ENCODE results near the gene RLF. TPM values are rescaled to one million over a fixed set of nuclear protein-coding genes. Genes with fewer than 3 reads are reported as not detected.

The RLF gene
- total and polyA plus RNA-seq, 2 of the 8 experiments (the other 6 are each of a cell fraction or from before 2014, with no cell fraction given), result 4.2 to 18.0 TPM

DNA sequence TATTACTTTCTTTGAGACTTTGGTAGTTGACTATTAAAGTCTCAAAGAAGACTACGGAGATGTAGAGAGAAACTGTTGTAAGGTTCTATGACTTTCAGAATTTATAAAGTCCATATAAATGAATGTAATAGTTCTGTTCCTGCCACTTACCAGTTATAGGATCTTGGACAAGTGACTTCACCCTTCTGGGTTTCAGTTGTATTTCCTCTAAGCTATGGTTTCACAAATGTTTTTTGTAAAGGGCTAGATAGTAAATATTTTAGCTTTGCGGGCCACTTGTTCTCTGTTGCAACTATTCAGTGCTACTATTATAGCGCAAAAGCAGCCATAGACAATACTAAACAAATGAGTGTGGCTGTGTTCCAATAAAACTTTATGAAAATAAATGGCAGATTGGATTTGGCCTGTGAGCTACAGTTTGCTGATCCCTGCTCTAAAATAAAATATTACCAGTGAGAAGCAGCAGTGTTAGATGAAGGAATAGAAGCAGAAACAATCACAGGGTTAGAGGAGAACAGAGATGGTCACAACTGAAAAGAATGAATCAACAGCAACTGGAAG is 111.5 kb downstream of the RLF start:
- Histone ChIP-seq H4K91ac (replicated peaks; ENCODE audit: insufficient read length, low read length) (no peak overlapping the region), H3K4me1 (replicated peaks in 1 of 4; ENCODE audit: control insufficient read depth in 3 of 4, insufficient read depth in 4 of 4, low read length in 3 of 4) (no peaks in the 10 kb centered on the region), H3K27ac (ENCODE audit: low read depth, low read length) (no peak overlapping the region), H3K79me2 (ENCODE audit: control insufficient read depth in 1 of 2, insufficient read depth in 2 of 2, low read length in 2 of 2) (no peaks in the 10 kb centered on the region), H3K14ac (ENCODE audit: insufficient read length) (no peak overlapping the region), H4K8ac (ENCODE audit: extremely low read depth, insufficient read depth, low read length) (no peak overlapping the region), H4K5ac (ENCODE audit: insufficient read length, low read depth, low read length) (no peak overlapping the region), H4K20me1 (replicated peaks in 1 of 2; ENCODE audit: control insufficient read depth in 1 of 2, insufficient read depth in 2 of 2, low read length in 2 of 2) (no peaks in the 10 kb centered on the region), H3K56ac (replicated peaks; ENCODE audit: insufficient read length, low read depth, low read length) (no peak overlapping the region), H3K9ac (replicated peaks in 1 of 4; ENCODE audit: extremely low read depth in 1 of 4, low read depth in 3 of 4, low read length in 3 of 4) (no peak overlapping the region), H2BK20ac (ENCODE audit: low read length) (no peak overlapping the region), H3K23me2 (ENCODE audit: low read depth, low read length) (no peaks in the 10 kb centered on the region; the same call in 1 of the 2 replicates), H2BK120ac (replicated peaks; ENCODE audit: low read depth, low read length) (no peak overlapping the region), H3K4ac (replicated peaks; ENCODE audit: insufficient read length, low read depth, low read length) (no peak overlapping the region), H3K9me3 (ENCODE audit: insufficient read depth in 2 of 2, low read depth in 1 of 2, low read length in 1 of 2) (no peaks in the 10 kb centered on the region), H3K18ac (ENCODE audit: extremely low read depth, low read length) (no peak overlapping the region), H3K36me3 (ENCODE audit: control insufficient read depth in 2 of 4, insufficient read depth in 4 of 4, low read length in 3 of 4) (peaks cover 6 to 54% (median 15%) of the 10 kb centered on the region in 4 experiments; a peak in 7 of 8 replicates), H3K23ac (ENCODE audit: insufficient read length) (no peak overlapping the region), H3K4me3 (ENCODE audit: extremely low read depth in 1 of 4, insufficient read depth in 2 of 4, low read depth in 3 of 4, low read length in 4 of 4) (no peak overlapping the region), H2AK5ac (ENCODE audit: low read depth, low read length) (no peak overlapping the region), H3K79me1 (ENCODE audit: low read depth, low read length) (no peaks in the 10 kb centered on the region), H2AFZ (ENCODE audit: low read length) (no peak overlapping the region), H3K27me3 (replicated peaks in 1 of 4; ENCODE audit: control insufficient read depth in 3 of 4, extremely low read depth in 1 of 4, insufficient read depth in 3 of 4, low read length in 3 of 4) (no peaks in the 10 kb centered on the region), H2BK12ac (ENCODE audit: low read depth, low read length) (no peak overlapping the region), H2BK15ac (ENCODE audit: low read length) (no peak overlapping the region), H2BK5ac (ENCODE audit: low read depth, low read length) (no peak overlapping the region), H3K4me2 (ENCODE audit: insufficient read depth in 1 of 2, low read depth in 2 of 2, low read length in 2 of 2) (no peak overlapping the region)
- ChIA-PET CTCF (ENCODE audit: partially characterized antibody) (interaction anchor here (1.9 kb wide), 1 partner anchor 42 kb away, joined by 7 read pairs; no protein-coding TSS in a partner anchor), POLR2A (ENCODE audit: partially characterized antibody) (interaction anchor here (0.6 kb wide), 2 partner anchors 14 to 201 kb away, joined by 4 to 5 read pairs; partner anchors contain the start of gene ZMPSTE24)
- no peak for FAIRE-seq
- WGBS, 2 experiments (ENCODE audit: extremely low coverage in 1 of 2, insufficient coverage in 1 of 2, insufficient read length in 1 of 2, insufficient replicate concordance in 2 of 2, low coverage in 1 of 2, low lambda C conversion rate in 2 of 2, missing lambda C conversion rate in 1 of 2), result 92% methylated on average over 3 of the region's 3 CpGs; no CpG with 5 or more reads in 1 of the 2 experiments
- DNase-seq (ENCODE audit: low read depth in 1 of 2, low spot score in 2 of 2), result no peak
- TF ChIP-seq SIX5 (IDR thresholded peaks at IDR 0.05; ENCODE audit: low read depth, low read length), result no peak
- TF ChIP-seq EP300 (IDR thresholded peaks at IDR 0.05; ENCODE audit: borderline replicate concordance in 1 of 2, low read depth in 2 of 2, low read length in 2 of 2), result no peak
- TF ChIP-seq BCL11A (IDR thresholded peaks at IDR 0.05; ENCODE audit: low read depth in 2 of 2, low read length in 2 of 2), result no peak
- no peak for TF ChIP-seq CTBP2 (IDR thresholded peaks at IDR 0.05; ENCODE audit: borderline replicate concordance, insufficient read depth, insufficient read length, low read length)
- no peak for TF ChIP-seq JUND (IDR thresholded peaks at IDR 0.05; ENCODE audit: low read length)
- TF ChIP-seq POLR2A (IDR thresholded peaks at IDR 0.05; ENCODE audit: control extremely low read depth in 1 of 2, low read depth in 2 of 2, low read length in 2 of 2), result no peak
